GM12878 (cell line): Measurements from ENCODE around the gene KLHL7.

ENCODE experiments used
- CBFB ChIP-seq: IDR thresholded peaks from 2 replicates; pipeline ENCODE4 v1.6.1; 2016; ENCODE audit warnings: antibody characterized with exemption, low read depth
- CBX5 ChIP-seq: sonication (generic); IDR thresholded peaks from 2 replicates; pipeline ENCODE4 v1.6.1; 2016; ENCODE audit warnings: low read depth, moderate library complexity, mild to moderate bottlenecking, inconsistent platforms
- DPF2 ChIP-seq: fragments of 450-650 bp; IDR thresholded peaks from 2 replicates; pipeline ENCODE4 v1.6.1; 2017; ENCODE audit warnings: mild to moderate bottlenecking
- EZH2 ChIP-seq: IDR thresholded peaks from 2 replicates; pipeline ENCODE4 v1.6.1; 2012; ENCODE audit warnings: low read depth, mild to moderate bottlenecking, control low read depth, inconsistent platforms, low read length, borderline replicate concordance; ENCODE audit not compliant: control insufficient read depth
- GABPA ChIP-seq: IDR thresholded peaks from 2 replicates; pipeline ENCODE4 v1.6.1; 2014; ENCODE audit warnings: antibody characterized with exemption, low read depth, mild to moderate bottlenecking, inconsistent platforms
- PBX3 ChIP-seq: IDR thresholded peaks from 2 replicates; pipeline ENCODE4 v1.6.1; 2011; ENCODE audit warnings: mild to moderate bottlenecking, low read depth, low read length, moderate library complexity; ENCODE audit not compliant: insufficient replicate concordance
- RAD21 ChIP-seq: IDR thresholded peaks from 2 replicates; pipeline ENCODE4 v1.6.1; 2011; ENCODE audit warnings: mild to moderate bottlenecking, low read depth, low read length, moderate library complexity; ENCODE audit not compliant: insufficient read depth
- RFX5 ChIP-seq: IDR thresholded peaks from 2 replicates; pipeline ENCODE4 v1.6.1; 2011; ENCODE audit warnings: low read depth, low read length, improper control_type of control experiment
- SMAD1 ChIP-seq: fragments of 450-650 bp; IDR thresholded peaks from 2 replicates; pipeline ENCODE4 v1.6.1; 2018; ENCODE audit warnings: mild to moderate bottlenecking, low read depth; ENCODE audit not compliant: partially characterized antibody
- SP1 ChIP-seq: IDR thresholded peaks from one replicate; pipeline ENCODE4 v1.6.1; 2011; ENCODE audit warnings: low read depth, low read length
- SUZ12 ChIP-seq: fragments of 200-600 bp; sonication (generic); IDR thresholded peaks from one replicate; pipeline ENCODE4 v1.6.1; 2018; ENCODE audit warnings: antibody characterized with exemption, mild to moderate bottlenecking; ENCODE audit not compliant: unreplicated experiment
- TAF1 ChIP-seq: IDR thresholded peaks from 2 replicates; pipeline ENCODE4 v1.6.1; 2011; ENCODE audit warnings: mild to moderate bottlenecking, low read depth, low read length, borderline replicate concordance
- YY1 ChIP-seq: IDR thresholded peaks from 2 replicates; pipeline ENCODE4 v1.6.1; 2011; ENCODE audit warnings: low read depth, mild to moderate bottlenecking, low read length
- TF ChIP-seq, protein P1 (sequence below), 3 experiments: IDR thresholded peaks in 2 of 3; conservative IDR thresholded peaks in 1 of 3; 2 replicates each; pipeline ENCODE4 v1.5.1; 2011; ENCODE audit warnings: low read depth in 3 of 3, low read length in 3 of 3, mild to moderate bottlenecking in 3 of 3, control low read depth in 2 of 3, moderate library complexity in 2 of 3, inconsistent platforms in 1 of 3, mixed read lengths in 1 of 3; ENCODE audit not compliant: control insufficient read depth in 2 of 3, insufficient read depth in 1 of 3; ENCODE audit errors: extremely low read depth in 1 of 3

DNA sequence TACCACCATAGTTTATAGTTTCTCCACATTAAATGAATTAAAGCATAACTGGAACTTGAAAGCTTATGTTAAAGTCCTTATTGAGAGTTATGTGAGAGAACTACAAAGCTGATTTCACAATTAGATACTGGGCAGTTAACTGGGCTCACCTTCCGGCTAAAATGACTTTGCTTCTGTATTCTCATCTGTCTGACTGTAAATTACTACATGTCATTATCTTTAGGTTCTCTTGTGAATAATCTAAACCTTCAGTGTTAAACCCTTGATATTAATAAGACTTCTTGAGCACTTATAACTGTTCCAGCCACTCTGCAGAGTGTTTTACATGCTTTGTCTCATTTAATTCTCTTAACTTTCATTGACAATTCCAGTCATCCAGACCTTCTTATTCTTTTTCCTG lies 3.9 kb downstream of the KLHL7 start:
- TF ChIP-seq PBX3 = no peak
- TF ChIP-seq, protein P1, sequence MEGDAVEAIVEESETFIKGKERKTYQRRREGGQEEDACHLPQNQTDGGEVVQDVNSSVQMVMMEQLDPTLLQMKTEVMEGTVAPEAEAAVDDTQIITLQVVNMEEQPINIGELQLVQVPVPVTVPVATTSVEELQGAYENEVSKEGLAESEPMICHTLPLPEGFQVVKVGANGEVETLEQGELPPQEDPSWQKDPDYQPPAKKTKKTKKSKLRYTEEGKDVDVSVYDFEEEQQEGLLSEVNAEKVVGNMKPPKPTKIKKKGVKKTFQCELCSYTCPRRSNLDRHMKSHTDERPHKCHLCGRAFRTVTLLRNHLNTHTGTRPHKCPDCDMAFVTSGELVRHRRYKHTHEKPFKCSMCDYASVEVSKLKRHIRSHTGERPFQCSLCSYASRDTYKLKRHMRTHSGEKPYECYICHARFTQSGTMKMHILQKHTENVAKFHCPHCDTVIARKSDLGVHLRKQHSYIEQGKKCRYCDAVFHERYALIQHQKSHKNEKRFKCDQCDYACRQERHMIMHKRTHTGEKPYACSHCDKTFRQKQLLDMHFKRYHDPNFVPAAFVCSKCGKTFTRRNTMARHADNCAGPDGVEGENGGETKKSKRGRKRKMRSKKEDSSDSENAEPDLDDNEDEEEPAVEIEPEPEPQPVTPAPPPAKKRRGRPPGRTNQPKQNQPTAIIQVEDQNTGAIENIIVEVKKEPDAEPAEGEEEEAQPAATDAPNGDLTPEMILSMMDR (IDR thresholded peaks at IDR 0.05 in 2 of 3, conservative IDR thresholded peaks at IDR 0.05 in 1 of 3; ENCODE audit: control insufficient read depth in 2 of 3, extremely low read depth in 1 of 3, insufficient read depth in 1 of 3, low read depth in 3 of 3, low read length in 3 of 3) = no peak
- TF ChIP-seq YY1 = no peak
- TF ChIP-seq DPF2 = no peak
- no peak for TF ChIP-seq GABPA
- TF ChIP-seq TAF1 = no peak
- TF ChIP-seq SMAD1 = no peak
- no peak for TF ChIP-seq SUZ12
- TF ChIP-seq CBFB = no peak
- no peak for TF ChIP-seq RFX5
- no peak for TF ChIP-seq RAD21
- no peak for TF ChIP-seq CBX5
- TF ChIP-seq SP1 = no peak
- no peak for TF ChIP-seq EZH2
